GM12878 (cell line): Measurements from ENCODE around the gene DUSP8. TPM values are rescaled to one million over a fixed set of nuclear protein-coding genes. Genes with fewer than 3 reads are reported as not detected.

Experiments
- ATAC-seq: fragments of 200-7000 bp; cut with Tn5 transposase; 3 replicates; pipeline ENCODE4 v1.9.1; 2020; ENCODE audit warnings: mild to moderate bottlenecking, moderate library complexity
- BruUV-seq: library from RNA; stranded (reverse); fragments of 400-500 nt; replicated peaks from 2 replicates; lab custom pipeline; 2021; lab: Mats Ljungman, UMichigan
- CTCF ChIA-PET: fragments of 300-600 bp; sonication (Branson Sonifier 250); formaldehyde crosslinking; extraction: SDS; loops from one replicate; lab custom pipeline; 2021; ENCODE audit warnings: inconsistent platforms; lab: Yijun Ruan, JAX
- POLR2A ChIA-PET: fragments of 350-600 bp; formaldehyde crosslinking; extraction: SDS; loops from one replicate; lab custom pipeline; 2021; ENCODE audit warnings: inconsistent platforms; lab: Charles Lee
- RAD21 ChIA-PET: fragments of 300-600 bp; sonication (Branson Sonifier 250); formaldehyde crosslinking; loops from one replicate; lab custom pipeline; 2023; ENCODE audit warnings: antibody characterized with exemption; ENCODE audit not compliant: unreplicated experiment; lab: Charles Lee
- SMC1A ChIA-PET: fragments of 300-600 bp; sonication (Branson Sonifier 250); formaldehyde crosslinking; loops from one replicate; lab custom pipeline; 2023; ENCODE audit not compliant: unreplicated experiment, uncharacterized antibody; lab: Charles Lee
- DNase-seq: peaks from one replicate; pipeline ENCODE4 v3.0.0-alpha.2; 2011; ENCODE audit warnings: low read depth, low spot score
- FAIRE-seq: peaks from 3 replicates; lab custom pipeline; 2011; peaks lifted over from hg19 to GRCh38; lab: Jason Lieb, UNC
- H2AFZ ChIP-seq: 2 replicates; pipeline ENCODE4 v1.6.0; 2011; ENCODE audit warnings: low read depth, low read length, control low read depth; ENCODE audit not compliant: control insufficient read depth
- H3K27ac ChIP-seq: 2 replicates; pipeline ENCODE4 v1.5.1; 2011; ENCODE audit warnings: control low read depth; ENCODE audit not compliant: control insufficient read depth, insufficient read depth
- H3K27me3 ChIP-seq, 2 experiments: replicated peaks in 1 of 2; 2 replicates each; pipeline versions ENCODE4 v1.6.0 to v1.6.1; 2011; ENCODE audit warnings: low read length in 1 of 2; ENCODE audit not compliant: control insufficient read depth in 2 of 2, insufficient read depth in 2 of 2
- H3K36me3 ChIP-seq, 2 experiments: 2 replicates each; pipeline ENCODE4 v1.5.1; 2011; ENCODE audit warnings: low read length in 1 of 2; ENCODE audit not compliant: control insufficient read depth in 2 of 2, insufficient read depth in 2 of 2
- H3K4me1 ChIP-seq: 2 replicates; pipeline ENCODE4 v1.6.1; 2011; ENCODE audit warnings: mild to moderate bottlenecking, low read length, moderate library complexity, mixed read lengths; ENCODE audit not compliant: control insufficient read depth, insufficient read depth
- H3K4me2 ChIP-seq: 2 replicates; pipeline ENCODE4 v1.6.0; 2011; ENCODE audit warnings: control low read depth; ENCODE audit not compliant: control insufficient read depth, insufficient read depth
- H3K4me3 ChIP-seq: fragments of 200-600 bp; sonication (generic); 2 replicates; pipeline ENCODE4 v1.5.1; 2016
- H3K79me2 ChIP-seq: 2 replicates; pipeline ENCODE4 v1.6.0; 2011; ENCODE audit warnings: low read length; ENCODE audit not compliant: control insufficient read depth, insufficient read depth
- H3K9ac ChIP-seq: 2 replicates; pipeline ENCODE4 v1.8.0; 2011; ENCODE audit warnings: low read length, control low read depth, mixed read lengths; ENCODE audit not compliant: control insufficient read depth, insufficient read depth
- H3K9me3 ChIP-seq: replicated peaks from 3 replicates; pipeline ENCODE4 v1.5.1; 2011; ENCODE audit warnings: mild to moderate bottlenecking, low read length; ENCODE audit not compliant: control insufficient read depth, insufficient read depth
- H4K20me1 ChIP-seq: 2 replicates; pipeline ENCODE4 v1.6.0; 2011; ENCODE audit not compliant: control insufficient read depth, insufficient read depth
- EP300 ChIP-seq, 2 experiments: fragments of 150-350 bp in 1 of 2; IDR thresholded peaks; 2 replicates each; pipeline ENCODE4 v1.6.1; 2011 to 2012; ENCODE audit warnings: low read depth in 2 of 2, low read length in 2 of 2, borderline replicate concordance in 1 of 2, improper control_type of control experiment in 1 of 2, inconsistent platforms in 1 of 2; ENCODE audit not compliant: control insufficient read depth in 1 of 2
- PKNOX1 ChIP-seq: fragments of 450-650 bp; IDR thresholded peaks from 2 replicates; pipeline ENCODE4 v1.6.1; 2016; ENCODE audit warnings: mild to moderate bottlenecking
- SMARCA5 ChIP-seq: fragments of 450-650 bp; IDR thresholded peaks from 2 replicates; pipeline ENCODE4 v1.6.1; 2017; ENCODE audit warnings: mild to moderate bottlenecking
- STAT3 ChIP-seq: IDR thresholded peaks from 2 replicates; pipeline ENCODE4 v1.6.1; 2011; ENCODE audit warnings: low read depth, low read length, improper control_type of control experiment
- USF1 ChIP-seq: IDR thresholded peaks from 2 replicates; pipeline ENCODE4 v1.6.1; 2011; ENCODE audit warnings: borderline replicate concordance, low read depth, mild to moderate bottlenecking, moderate library complexity, mixed read lengths, low read length; ENCODE audit not compliant: insufficient read depth; ENCODE audit errors: extremely low read length
- ZNF384 ChIP-seq: IDR thresholded peaks from 2 replicates; pipeline ENCODE4 v1.6.1; 2012; ENCODE audit warnings: low read depth, mild to moderate bottlenecking, low read length, improper control_type of control experiment, borderline replicate concordance
- WGBS: methylation state at CpG from one replicate; pipeline ENCODE4 v1.1.6; 2016; ENCODE audit warnings: low lambda C conversion rate; ENCODE audit not compliant: insufficient replicate concordance, insufficient coverage; ENCODE audit errors: missing lambda C conversion rate; 5-methylcytosine and 5-hydroxymethylcytosine counted together
- in situ Hi-C: fragments of 300-500 bp; cut with MboI; formaldehyde crosslinking; loops from 9 replicates; pipeline ENCODE4 v1.14.3; 2018; ENCODE audit warnings: mixed read lengths
- intact Hi-C: fragments of 100-400 bp; cut with micrococcal nuclease; formaldehyde crosslinking; loops from one replicate; pipeline ENCODE4 v1.14.2; 2022; ENCODE audit not compliant: unreplicated experiment
- polyA plus RNA-seq, 11 experiments: library from polyadenylated mRNA; depleted of rRNA in 4 of 11; unstranded in 6 of 11; stranded (reverse) in 5 of 11; fragments of >200 nt; fragmentation: Nextera tagmentation in 4 of 11; fragmentation: Illumina TruSeq in 1 of 11; extraction: Ambion mirVana in 4 of 11; extraction: Trizol in 1 of 11; gene quantifications; 1 replicate in 1 of 11; 2 replicates in 10 of 11; pipeline versions ENCODE4 v1.2.1 to v1.2.3, GENCODE V29; 2011 to 2016; ENCODE audit warnings: inconsistent platforms in 2 of 11, missing spikeins in 2 of 11, low read depth in 1 of 11
- total RNA-seq, 4 experiments: library from RNA; depleted of rRNA in 3 of 4; stranded (reverse); fragments of >200 nt in 3 of 4; fragmentation: Illumina TruSeq in 1 of 4; extraction: Trizol in 1 of 4; gene quantifications; 2 replicates each; pipeline versions ENCODE4 v1.2.1 to v1.2.3, GENCODE V29; 2013 to 2021

Gene DUSP8
- total and polyA plus RNA-seq, 10 of the 15 experiments (the other 5 are each of a cell fraction or from before 2014, with no cell fraction given): 0.04 to 1.7 (median 0.26) TPM; not detected in 6

- WGBS: 20% methylated on average over 12 of the region's 12 CpGs
- ChIA-PET CTCF (no interaction called here), SMC1A (no interaction called here), RAD21 (no interaction called here), POLR2A (no interaction called here)
- H3K4me2 ChIP-seq: no peak overlapping the region
- in situ Hi-C loops (no loop called here), intact Hi-C loops (no loop called here)
- BruUV-seq: no TSS peak
- no peaks in the 10 kb centered on the region for H3K4me1 ChIP-seq
- no peaks in the 10 kb centered on the region for H3K36me3 ChIP-seq
- FAIRE-seq (no peak), ATAC-seq (no peak), DNase-seq (no peak)
- H2AFZ ChIP-seq: no peak overlapping the region
- no peak overlapping the region for H3K4me3 ChIP-seq
- H3K9me3 ChIP-seq: no peaks in the 10 kb centered on the region
- no peak for TF ChIP-seq ZNF384
- H4K20me1 ChIP-seq: no peaks in the 10 kb centered on the region
- H3K79me2 ChIP-seq: no peaks in the 10 kb centered on the region
- no peak overlapping the region for H3K9ac ChIP-seq
- peaks cover 0 to 1% of the 10 kb centered on the region in 2 experiments; a peak in 2 of 4 replicates for H3K27me3 ChIP-seq
- no peak overlapping the region for H3K27ac ChIP-seq
Observed at GRCh38 chr11:1563149-1563638, 8.9 kb downstream of the DUSP8 start.

- H3K79me2 ChIP-seq: no peaks in the 10 kb centered on the region
- no peak overlapping the region for H3K9ac ChIP-seq
- RAD21 ChIA-PET: no interaction called here
- no peak for ATAC-seq
- no peaks in the 10 kb centered on the region for H3K27me3 ChIP-seq
- BruUV-seq: no TSS peak
- no peaks in the 10 kb centered on the region for H3K4me1 ChIP-seq
- H2AFZ ChIP-seq: no peak overlapping the region
- no peak for DNase-seq
- H3K27ac ChIP-seq: no peak overlapping the region
- WGBS: 36% methylated on average over 14 of the region's 14 CpGs
- SMC1A ChIA-PET: no interaction called here
- no peak overlapping the region for H3K4me3 ChIP-seq
- no peaks in the 10 kb centered on the region for H4K20me1 ChIP-seq
- CTCF ChIA-PET: no interaction called here
- H3K4me2 ChIP-seq: no peak overlapping the region
- in situ Hi-C loops (no loop called here), intact Hi-C loops (no loop called here)
- FAIRE-seq: no peak
- POLR2A ChIA-PET: no interaction called here
- no peaks in the 10 kb centered on the region for H3K9me3 ChIP-seq
- no peaks in the 10 kb centered on the region for H3K36me3 ChIP-seq
- TF ChIP-seq EP300 (IDR thresholded peaks at IDR 0.05; ENCODE audit: borderline replicate concordance in 1 of 2, control insufficient read depth in 1 of 2, low read depth in 2 of 2, low read length in 2 of 2) (no peak), SMARCA5 (no peak), USF1 (no peak), PKNOX1 (no peak), STAT3 (no peak)
Observed at GRCh38 chr11:1562469-1563148, 9.5 kb downstream of the DUSP8 start.
